ENCODE results near the gene NKAIN2.
"Not testable (repeated sequence)": the region's sequence is repeated elsewhere in the genome, so short reads cannot be mapped to it uniquely, and the experiment has no call there.

The NKAIN2 gene

DNA sequence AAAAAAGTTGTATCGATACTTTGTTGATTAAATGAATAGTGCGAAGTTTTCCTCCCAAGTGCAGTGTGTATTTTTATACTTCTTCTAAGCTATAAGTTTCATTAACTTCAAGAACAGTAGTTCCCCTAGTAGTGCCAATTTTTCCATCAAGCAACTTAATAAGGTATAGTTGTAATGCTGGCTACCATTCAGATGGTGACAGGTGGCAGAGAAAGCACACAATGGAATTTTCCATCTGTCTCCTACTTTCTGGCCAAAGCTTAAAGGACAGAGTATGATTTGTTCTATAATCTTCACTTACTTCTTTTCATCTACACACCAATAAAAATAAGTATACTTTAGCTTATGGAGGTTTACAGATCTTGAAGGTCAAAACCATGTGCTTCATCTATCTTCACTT lies 431.1 kb downstream of the NKAIN2 start:
- no peak for DNase-seq

GRCh38 chr6:124237911-124238310 lies 434.2 kb downstream of the NKAIN2 start:
- no peak for DNase-seq

- DNase-seq: not testable (repeated sequence)
Observed at GRCh38 chr6:124238408-124238807, 434.7 kb downstream of the NKAIN2 start.

- DNase-seq: no peak
Observed at GRCh38 chr6:124254941-124255685, 451.4 kb downstream of the NKAIN2 start.

GRCh38 chr6:124260337-124260736 lies 456.7 kb downstream of the NKAIN2 start:
- no peak for DNase-seq

DNA sequence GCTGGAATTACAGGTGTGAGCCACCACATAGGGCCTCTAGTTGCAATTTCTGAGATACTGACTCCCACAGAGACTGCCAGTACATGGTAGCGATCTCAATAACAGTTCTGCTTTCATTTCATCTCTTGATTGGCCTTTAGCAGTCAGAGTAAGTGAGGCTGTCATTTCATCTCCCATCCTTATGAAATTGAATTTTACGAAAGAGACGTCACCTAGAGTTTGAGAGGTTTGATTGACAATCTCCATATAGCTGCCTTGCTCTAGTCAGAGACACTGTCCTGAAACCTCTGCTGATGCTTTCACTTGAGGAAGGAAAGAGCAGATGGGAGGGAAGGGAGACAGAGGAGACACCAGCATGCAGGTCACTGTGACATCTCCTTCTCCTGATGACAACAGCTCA lies 466.1 kb downstream of the NKAIN2 start:
- no peak for DNase-seq

DNA sequence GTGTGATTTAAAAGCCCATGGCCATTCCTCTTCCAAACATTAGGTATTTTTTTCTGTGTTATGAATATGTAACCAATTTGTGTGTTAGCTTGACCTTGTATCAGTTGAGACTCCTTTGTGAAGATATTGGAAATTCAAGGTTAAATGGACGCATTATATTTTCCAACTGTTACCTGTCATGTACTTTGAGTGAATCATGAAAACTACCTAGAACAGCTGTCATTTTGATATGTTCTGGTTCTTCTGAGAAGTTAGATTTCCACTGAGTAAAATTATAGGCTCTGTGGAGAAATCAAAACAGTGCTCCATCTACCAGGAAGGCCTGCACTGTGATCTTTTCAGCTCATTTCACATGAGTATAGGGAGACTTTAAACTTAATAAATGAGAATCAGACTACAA lies 470.0 kb downstream of the NKAIN2 start:
- DNase-seq: no peak

DNA sequence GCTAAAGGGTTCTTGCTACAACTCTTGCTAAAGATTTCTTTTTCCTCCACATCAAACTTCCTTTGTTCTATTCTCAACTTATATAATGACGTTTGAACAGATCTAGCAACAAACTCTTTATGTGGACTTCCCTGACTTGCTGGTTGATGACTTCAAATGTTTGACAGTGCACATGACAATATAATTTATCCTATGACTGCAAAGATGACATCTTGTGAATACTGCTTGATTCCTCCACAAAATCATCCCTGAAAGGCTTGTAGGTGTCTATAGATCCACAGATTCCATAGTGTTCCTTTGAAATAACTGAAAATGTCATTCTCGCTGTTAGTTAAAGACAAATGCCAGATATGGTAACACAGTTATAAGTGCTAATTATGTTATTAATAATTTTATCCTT lies 478.9 kb downstream of the NKAIN2 start:
- no peak for DNase-seq

- no peak for DNase-seq
Observed at GRCh38 chr6:124283486-124283885, 479.8 kb downstream of the NKAIN2 start.

GRCh38 chr6:124285146-124285545 lies 481.5 kb downstream of the NKAIN2 start:
- no peak for DNase-seq

GRCh38 chr6:124294574-124295200 lies 491.0 kb downstream of the NKAIN2 start:
- DNase-seq: no peak

- no peak for DNase-seq
Observed at GRCh38 chr6:124297507-124297906, 493.8 kb downstream of the NKAIN2 start.

GRCh38 chr6:124298730-124299129 lies 495.1 kb downstream of the NKAIN2 start:
- no peak for DNase-seq

GRCh38 chr6:124300907-124301306 lies 497.2 kb downstream of the NKAIN2 start:
- not testable (repeated sequence) for DNase-seq

DNA sequence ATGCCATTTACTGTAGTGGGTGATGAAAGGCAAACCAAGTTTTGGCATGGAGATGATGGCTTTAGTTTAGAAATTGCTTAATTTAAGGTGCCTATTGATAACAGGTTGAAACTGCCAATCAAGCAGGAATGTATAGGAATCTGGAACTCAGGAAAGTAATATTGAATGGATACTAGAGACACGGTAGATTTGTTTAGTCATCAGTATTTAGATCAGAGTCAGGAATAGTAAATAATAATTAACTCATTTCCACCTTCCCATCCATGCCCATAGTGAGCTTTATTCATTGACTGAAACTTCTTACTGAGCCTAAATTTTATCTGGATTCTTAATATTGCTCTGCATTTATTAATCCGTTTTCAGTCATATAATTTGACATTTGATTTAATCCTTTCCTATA lies 500.3 kb downstream of the NKAIN2 start:
- DNase-seq: no peak

DNA sequence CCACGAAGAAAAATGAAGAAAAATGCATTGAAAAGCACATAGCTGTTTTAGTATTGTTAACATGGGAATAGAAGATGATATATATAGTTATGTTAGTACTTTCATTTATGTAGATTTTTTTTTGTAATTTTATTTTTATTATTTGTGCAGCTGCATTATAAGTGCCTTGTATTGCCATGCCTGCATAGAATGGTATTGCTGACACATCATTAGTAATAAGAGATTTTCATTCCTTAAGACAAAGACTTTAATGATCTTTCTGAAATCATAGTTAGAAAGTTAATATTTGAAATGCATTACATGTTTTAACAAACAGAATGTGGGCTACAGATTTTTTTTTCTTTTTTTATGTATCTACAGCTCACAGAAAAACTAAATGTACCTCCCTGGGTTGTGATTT lies 506.5 kb downstream of the NKAIN2 start:
- DNase-seq: no peak

- DNase-seq: no peak
Observed at GRCh38 chr6:124319410-124319809, 515.7 kb downstream of the NKAIN2 start.

DNA sequence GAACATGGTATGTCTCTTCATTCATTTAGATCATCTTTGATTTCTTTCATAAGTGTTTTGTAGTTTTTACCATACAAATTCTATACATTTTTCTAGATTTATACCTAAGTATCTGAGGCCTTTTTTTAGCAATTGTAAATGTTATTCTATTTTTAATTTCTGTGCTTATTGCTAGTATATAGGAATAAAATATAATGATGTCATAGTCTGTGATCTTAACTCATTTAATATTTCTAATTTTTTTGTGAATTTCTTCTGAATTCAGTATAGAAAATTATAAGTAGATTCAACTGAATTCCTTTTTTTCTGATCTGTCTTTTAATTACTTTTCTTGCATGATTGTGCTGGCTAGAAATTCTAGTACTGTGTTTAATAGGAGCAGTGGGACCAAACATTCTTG lies 520.6 kb downstream of the NKAIN2 start:
- no peak for DNase-seq

DNA sequence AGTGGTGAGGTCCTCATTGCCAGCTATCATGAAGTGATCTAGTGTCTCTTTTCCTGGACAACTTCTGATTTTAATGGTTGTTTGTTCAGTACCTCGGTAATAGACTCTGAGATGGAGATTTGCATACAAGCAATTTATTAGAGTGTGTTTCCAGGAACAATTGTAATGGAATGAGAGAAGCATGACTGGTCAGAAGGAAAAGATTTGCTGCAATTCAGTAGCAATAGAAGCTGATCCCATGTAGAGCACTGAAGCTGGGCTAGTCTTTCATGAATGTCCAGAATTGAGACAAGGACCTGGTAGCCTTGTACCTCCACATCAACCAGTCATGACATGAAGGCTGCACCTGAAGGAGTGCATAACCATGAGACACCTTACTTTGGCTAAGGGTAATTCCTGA lies 526.5 kb downstream of the NKAIN2 start:
- DNase-seq: no peak

GRCh38 chr6:124334359-124334758 lies 530.7 kb downstream of the NKAIN2 start:
- DNase-seq: no peak

DNA sequence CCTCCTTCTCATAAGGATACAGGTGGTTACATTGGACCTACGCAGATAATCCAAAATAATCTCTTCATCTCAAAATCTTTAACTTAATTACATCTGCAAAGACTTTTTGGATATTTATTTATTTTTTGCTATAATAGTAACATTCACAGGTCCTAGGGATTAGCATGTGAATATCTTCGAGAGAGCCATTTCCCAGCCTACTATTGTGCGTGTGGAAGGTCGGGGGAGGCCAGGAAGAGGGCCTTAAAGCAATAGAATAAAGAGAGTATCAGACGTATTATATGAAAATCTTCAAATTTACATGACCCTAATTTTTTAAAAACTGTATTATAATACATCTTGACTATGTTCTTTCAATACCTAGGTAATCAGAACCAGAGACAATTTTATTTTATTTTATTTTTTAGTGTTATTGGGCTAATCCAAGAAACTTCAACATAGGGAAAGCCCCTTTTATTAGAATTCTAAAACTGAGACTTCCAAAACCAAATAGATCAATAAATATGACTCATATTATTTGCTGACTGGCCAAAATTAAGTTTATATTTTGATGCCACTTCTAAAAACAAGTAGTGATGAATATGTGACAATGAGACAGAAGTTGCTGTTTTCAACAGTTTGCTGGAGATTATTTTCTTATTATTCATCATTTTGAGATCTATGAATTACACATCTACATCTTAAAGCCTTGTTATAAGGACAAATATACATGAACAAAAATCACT lies 536.1 kb downstream of the NKAIN2 start:
- DNase-seq: no peak

GRCh38 chr6:124348339-124348738 lies 544.7 kb downstream of the NKAIN2 start:
- DNase-seq: not testable (repeated sequence)

GRCh38 chr6:124355146-124355545 lies 551.5 kb downstream of the NKAIN2 start:
- no peak for DNase-seq

GRCh38 chr6:124356276-124356810 lies 552.7 kb downstream of the NKAIN2 start:
- no peak for DNase-seq

Data from activated CD4-positive, alpha-beta T cell treated with anti-CD3 and anti-CD28 coated beads, Interleukin-2, Interleukin-6, amounts not matched to agents 100 ng/mL and 50 ng/mL, durations not matched to agents 16 hours and 8 hours (primary cell).